NB4 (cell line): ENCODE results near the gene GPR176.

Source experiments
- MAX ChIP-seq: IDR thresholded peaks from 2 replicates; pipeline ENCODE4 v1.6.1; 2011; ENCODE audit warnings: low read depth, low read length
- POLR2A ChIP-seq: IDR thresholded peaks from 2 replicates; pipeline ENCODE4 v1.6.1; 2011; ENCODE audit warnings: mild to moderate bottlenecking; ENCODE audit not compliant: insufficient read length; ENCODE audit errors: extremely low read depth
- TF ChIP-seq, protein P1 (sequence below): IDR thresholded peaks from one replicate; pipeline ENCODE4 v1.5.1; 2012; ENCODE audit warnings: low read depth, low read length

GRCh38 chr15:39785841-39786240 lies 134.2 kb downstream of the GPR176 start:
- TF ChIP-seq, protein P1, sequence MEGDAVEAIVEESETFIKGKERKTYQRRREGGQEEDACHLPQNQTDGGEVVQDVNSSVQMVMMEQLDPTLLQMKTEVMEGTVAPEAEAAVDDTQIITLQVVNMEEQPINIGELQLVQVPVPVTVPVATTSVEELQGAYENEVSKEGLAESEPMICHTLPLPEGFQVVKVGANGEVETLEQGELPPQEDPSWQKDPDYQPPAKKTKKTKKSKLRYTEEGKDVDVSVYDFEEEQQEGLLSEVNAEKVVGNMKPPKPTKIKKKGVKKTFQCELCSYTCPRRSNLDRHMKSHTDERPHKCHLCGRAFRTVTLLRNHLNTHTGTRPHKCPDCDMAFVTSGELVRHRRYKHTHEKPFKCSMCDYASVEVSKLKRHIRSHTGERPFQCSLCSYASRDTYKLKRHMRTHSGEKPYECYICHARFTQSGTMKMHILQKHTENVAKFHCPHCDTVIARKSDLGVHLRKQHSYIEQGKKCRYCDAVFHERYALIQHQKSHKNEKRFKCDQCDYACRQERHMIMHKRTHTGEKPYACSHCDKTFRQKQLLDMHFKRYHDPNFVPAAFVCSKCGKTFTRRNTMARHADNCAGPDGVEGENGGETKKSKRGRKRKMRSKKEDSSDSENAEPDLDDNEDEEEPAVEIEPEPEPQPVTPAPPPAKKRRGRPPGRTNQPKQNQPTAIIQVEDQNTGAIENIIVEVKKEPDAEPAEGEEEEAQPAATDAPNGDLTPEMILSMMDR = no peak
- TF ChIP-seq POLR2A = no peak
- TF ChIP-seq MAX = no peak
